SK-N-SH treated with all-trans-retinoic acid at 6 μM for 48 hours (cell line): ENCODE results near the gene SBNO1.

Experiments
- ATAC-seq: fragments of 200-7000 bp; cut with Tn5 transposase; 3 replicates; pipeline ENCODE4 v1.9.1; 2020; ENCODE audit warnings: mild to moderate bottlenecking, moderate library complexity
- ARNTL ChIP-seq: fragments of 450-650 bp; formaldehyde crosslinking; IDR thresholded peaks from 2 replicates; pipeline ENCODE4 v1.5.0; 2020; ENCODE audit warnings: low read depth, mild to moderate bottlenecking, moderate library complexity, borderline replicate concordance
- BACH2 ChIP-seq: fragments of 250-450 bp; sonication (Bioruptor Pico); IDR thresholded peaks from 2 replicates; pipeline ENCODE4 v1.9.0; 2021; ENCODE audit warnings: mild to moderate bottlenecking, borderline replicate concordance
- CREB5 ChIP-seq: fragments of 250-450 bp; sonication (Bioruptor Pico); IDR thresholded peaks from 2 replicates; pipeline ENCODE4 v1.5.1; 2020; ENCODE audit warnings: low read depth, mild to moderate bottlenecking, moderate library complexity
- CSDC2 ChIP-seq: fragments of 250-450 bp; sonication (Bioruptor Pico); IDR thresholded peaks from 2 replicates; pipeline ENCODE4 v1.5.0; 2020; ENCODE audit warnings: mild to moderate bottlenecking, moderate library complexity
- CSRNP3 ChIP-seq: fragments of 250-450 bp; sonication (Bioruptor Pico); IDR thresholded peaks from 2 replicates; pipeline ENCODE4 v1.5.1; 2021; ENCODE audit warnings: mild to moderate bottlenecking, moderate library complexity
- ESRRG ChIP-seq: fragments of 250-450 bp; sonication (Bioruptor Pico); IDR thresholded peaks from 2 replicates; pipeline ENCODE4 v1.6.1; 2021; ENCODE audit warnings: mild to moderate bottlenecking
- GLIS3 ChIP-seq: fragments of 250-450 bp; sonication (Bioruptor Pico); IDR thresholded peaks from 2 replicates; pipeline ENCODE4 v1.5.0; 2020; ENCODE audit warnings: mild to moderate bottlenecking, moderate library complexity
- ISL1 ChIP-seq: fragments of 250-450 bp; sonication (Bioruptor Pico); IDR thresholded peaks from 2 replicates; pipeline ENCODE4 v2.1.2; 2022; ENCODE audit warnings: mild to moderate bottlenecking, moderate library complexity
- OSR1 ChIP-seq: fragments of 250-450 bp; sonication (Bioruptor Pico); IDR thresholded peaks from 2 replicates; pipeline ENCODE4 v1.8.0; 2022; ENCODE audit warnings: moderate library complexity, mild to moderate bottlenecking, inconsistent platforms
- PATZ1 ChIP-seq: fragments of 250-450 bp; sonication (Bioruptor Pico); IDR thresholded peaks from 2 replicates; pipeline ENCODE4 v1.8.0; 2020; ENCODE audit warnings: mild to moderate bottlenecking, moderate library complexity, borderline replicate concordance
- POU6F1 ChIP-seq: fragments of 250-450 bp; sonication (Bioruptor Pico); IDR thresholded peaks from 2 replicates; pipeline ENCODE4 v1.8.0; 2021; ENCODE audit warnings: low read depth, mild to moderate bottlenecking, moderate library complexity, borderline replicate concordance
- PPARA ChIP-seq: fragments of 250-450 bp; sonication (Bioruptor Pico); IDR thresholded peaks from 2 replicates; pipeline ENCODE4 v1.5.0; 2020; ENCODE audit warnings: mild to moderate bottlenecking, borderline replicate concordance
- RARB ChIP-seq: fragments of 250-450 bp; sonication (Bioruptor Pico); IDR thresholded peaks from 2 replicates; pipeline ENCODE4 v1.8.0; 2021; ENCODE audit warnings: mild to moderate bottlenecking, moderate library complexity
- SNAI2 ChIP-seq: fragments of 250-450 bp; sonication (Bioruptor Pico); IDR thresholded peaks from 2 replicates; pipeline ENCODE4 v1.5.0; 2020; ENCODE audit warnings: mild to moderate bottlenecking, moderate library complexity
- TOX ChIP-seq: fragments of 250-450 bp; sonication (Bioruptor Pico); IDR thresholded peaks from 2 replicates; pipeline ENCODE4 v1.8.0; 2021; ENCODE audit warnings: mild to moderate bottlenecking, moderate library complexity, borderline replicate concordance
- TSHZ2 ChIP-seq: fragments of 250-450 bp; sonication (Bioruptor Pico); IDR thresholded peaks from 2 replicates; pipeline ENCODE4 v1.5.0; 2020; ENCODE audit warnings: mild to moderate bottlenecking, moderate library complexity
- ZC3H10 ChIP-seq: fragments of 250-450 bp; sonication (Bioruptor Pico); IDR thresholded peaks from 2 replicates; pipeline ENCODE4 v1.5.1; 2021; ENCODE audit warnings: mild to moderate bottlenecking, moderate library complexity
- ZFP3 ChIP-seq: fragments of 250-450 bp; sonication (Bioruptor Pico); IDR thresholded peaks from 2 replicates; pipeline ENCODE4 v1.5.0; 2020; ENCODE audit warnings: mild to moderate bottlenecking, moderate library complexity
- ZFP30 ChIP-seq: fragments of 450-650 bp; formaldehyde crosslinking; IDR thresholded peaks from 2 replicates; pipeline ENCODE4 v1.5.0; 2022; ENCODE audit warnings: mild to moderate bottlenecking, moderate library complexity
- ZNF565 ChIP-seq: fragments of 450-650 bp; formaldehyde crosslinking; conservative IDR thresholded peaks from 2 replicates; pipeline ENCODE4 v1.5.0; 2020; ENCODE audit warnings: low read depth, mild to moderate bottlenecking, moderate library complexity
- ZNF70 ChIP-seq: fragments of 450-650 bp; formaldehyde crosslinking; IDR thresholded peaks from 2 replicates; pipeline ENCODE4 v1.5.0; 2020; ENCODE audit warnings: mild to moderate bottlenecking, moderate library complexity
- ZNF8 ChIP-seq: fragments of 450-650 bp; formaldehyde crosslinking; IDR thresholded peaks from 2 replicates; pipeline ENCODE4 v1.5.0; 2020; ENCODE audit warnings: mild to moderate bottlenecking, moderate library complexity

Gene SBNO1

GRCh38 chr12:123289911-123290310, 74.7 kb downstream of the SBNO1 start:
- ATAC-seq: no peak
- TF ChIP-seq PATZ1 (CRISPR knock-in tag) (no peak), ISL1 (CRISPR knock-in tag) (no peak)

GRCh38 chr12:123288751-123289346, 75.8 kb downstream of the SBNO1 start:
- no peak for ATAC-seq
- TF ChIP-seq CSRNP3 (CRISPR knock-in tag) (no peak), TSHZ2 (CRISPR knock-in tag) (no peak), ZNF565 (CRISPR knock-in tag) (no peak), ZNF70 (CRISPR knock-in tag) (no peak), ZC3H10 (CRISPR knock-in tag) (no peak), ZFP3 (CRISPR knock-in tag) (no peak), ZNF8 (no peak), ARNTL (CRISPR knock-in tag) (no peak), BACH2 (CRISPR knock-in tag) (no peak), ESRRG (no peak), POU6F1 (CRISPR knock-in tag) (no peak), GLIS3 (CRISPR knock-in tag) (no peak), CREB5 (CRISPR knock-in tag) (no peak), ZFP30 (CRISPR knock-in tag) (no peak), SNAI2 (no peak)

GRCh38 chr12:123286652-123287373, 77.8 kb downstream of the SBNO1 start:
- ATAC-seq: peak; percentile 23; the same call in 2 of the 3 replicates
- TF ChIP-seq OSR1 (CRISPR knock-in tag) (no peak), ZFP3 (CRISPR knock-in tag) (no peak), TOX (CRISPR knock-in tag) (no peak), PPARA (CRISPR knock-in tag) (no peak), PATZ1 (CRISPR knock-in tag) (no peak), RARB (CRISPR knock-in tag) (no peak), ESRRG (no peak), POU6F1 (CRISPR knock-in tag) (no peak), ZC3H10 (CRISPR knock-in tag) (no peak), ARNTL (CRISPR knock-in tag) (no peak), SNAI2 (no peak), ZFP30 (CRISPR knock-in tag) (no peak), ZNF8 (no peak), ZNF70 (CRISPR knock-in tag) (no peak), GLIS3 (CRISPR knock-in tag) (no peak), CSDC2 (CRISPR knock-in tag) (no peak), ZNF565 (CRISPR knock-in tag) (no peak)
